Left lung (tissue), 10 donors: ENCODE data around the gene TNIK. TPM values are rescaled to one million over a fixed set of nuclear protein-coding genes. Genes with fewer than 3 reads are reported as not detected.

ENCODE experiments used
- ATAC-seq: fragments of 200-7000 bp; cut with Tn5 transposase; one replicate; pipeline ENCODE4 v1.9.1; 2020; ENCODE audit warnings: moderate library complexity
- DNase-seq, 4 donors: peaks; one replicate each; pipeline ENCODE4 v3.0.0-alpha.2; 2013 to 2020
- H3K27ac ChIP-seq, 2 donors: fragments of 200-600 bp; sonication (generic) in 1 of 2; one replicate each; pipeline versions ENCODE4 v1.5.0 to v1.8.0; 2020 to 2021
- H3K27me3 ChIP-seq, 2 donors: fragments of 200-600 bp; sonication (generic) in 1 of 2; one replicate each; pipeline versions ENCODE4 v1.5.0 to v1.8.0; 2020 to 2021
- H3K36me3 ChIP-seq, 2 donors: fragments of 200-600 bp; sonication (generic) in 1 of 2; one replicate each; pipeline versions ENCODE4 v1.5.0 to v1.8.0; 2020 to 2021
- H3K4me1 ChIP-seq, 2 donors: fragments of 200-600 bp; one replicate each; pipeline ENCODE4 v1.8.0; 2021
- H3K4me3 ChIP-seq, 2 donors: fragments of 200-600 bp; sonication (generic) in 1 of 2; one replicate each; pipeline versions ENCODE4 v1.5.0 to v1.8.0; 2020 to 2021; ENCODE audit warnings: mild to moderate bottlenecking in 1 of 2
- H3K9me3 ChIP-seq, 2 donors: fragments of 200-600 bp; sonication (generic) in 1 of 2; one replicate each; pipeline versions ENCODE4 v1.5.0 to v1.8.0; 2020 to 2021
- CTCF ChIP-seq, 2 donors: fragments of 200-600 bp; sonication (generic) in 1 of 2; IDR thresholded peaks; one replicate each; pipeline versions ENCODE4 v1.5.0 to v1.8.0; 2021; ENCODE audit warnings: antibody characterized with exemption in 2 of 2
- intact Hi-C, 2 donors: fragments of 100-400 bp; cut with DNase I; formaldehyde crosslinking; loops; one replicate each; pipeline versions ENCODE4 v1.11.2 to v1.14.2; 2022
- polyA plus RNA-seq, 6 donors: library from polyadenylated mRNA; unstranded; fragments of 120-200 nt; gene quantifications; one replicate each; pipeline ENCODE4 v1.2.1, GENCODE V29; 2013; ENCODE audit not compliant: insufficient read length in 6 of 6
- total RNA-seq, 2 donors: library from RNA; stranded (reverse); fragmentation: NEBNext Ultra II Directional; extraction: Animal tissue kit (Norgen Biotek cat#: 25700); gene quantifications; one replicate each; pipeline ENCODE4 v1.2.1, GENCODE V29; 2021
- donor health status: DM: no; HTN: yes; CAD: no.
- donor health status: DM: no; HTN: no; CAD: no.

Gene TNIK
- total and polyA plus RNA-seq, 8 donors: 14.8 to 42.0 (median 17.4) TPM

- no peaks in the 10 kb centered on the region for H3K27me3 ChIP-seq
- H3K9me3 ChIP-seq: no peaks in the 10 kb centered on the region
- peaks cover 0 to 6% of the 10 kb centered on the region in 2 donors for H3K4me1 ChIP-seq
- DNase-seq (no peak), ATAC-seq (peak; percentile 64)
- intact Hi-C loops: no loop called here
- H3K4me3 ChIP-seq: no peak overlapping the region
- no peak for TF ChIP-seq CTCF (IDR thresholded peaks at IDR 0.05)
- no peak overlapping the region for H3K27ac ChIP-seq
- no peaks in the 10 kb centered on the region for H3K36me3 ChIP-seq
Measured at GRCh38 chr3:171495413-171495812, 35.2 kb upstream of the TNIK start.

- DNase-seq: no peak
- H3K9me3 ChIP-seq: no peaks in the 10 kb centered on the region
- no peaks in the 10 kb centered on the region for H3K36me3 ChIP-seq
- ATAC-seq: no peak
- no peak overlapping the region for H3K4me3 ChIP-seq
- no peaks in the 10 kb centered on the region for H3K27me3 ChIP-seq
- no peak overlapping the region for H3K27ac ChIP-seq
- TF ChIP-seq CTCF (IDR thresholded peaks at IDR 0.05): no peak
- intact Hi-C loops: no loop called here
- H3K4me1 ChIP-seq: peaks cover 0 to 6% of the 10 kb centered on the region in 2 donors
Measured at GRCh38 chr3:171494457-171495109, 34.4 kb upstream of the TNIK start.

- Histone ChIP-seq H3K36me3 (no peaks in the 10 kb centered on the region), H3K27me3 (no peaks in the 10 kb centered on the region)
- no peak for DNase-seq
Measured at GRCh38 chr3:171491361-171491760, 31.2 kb upstream of the TNIK start.

GRCh38 chr3:171490901-171491300 lies 30.7 kb upstream of the TNIK start:
- TF ChIP-seq CTCF (IDR thresholded peaks at IDR 0.05): no peak
- DNase-seq (no peak), ATAC-seq (no peak)
- Histone ChIP-seq H3K27me3 (no peaks in the 10 kb centered on the region), H3K36me3 (no peaks in the 10 kb centered on the region), H3K9me3 (no peaks in the 10 kb centered on the region), H3K4me1 (peaks cover 0 to 6% of the 10 kb centered on the region in 2 donors), H3K4me3 (no peak overlapping the region), H3K27ac (no peak overlapping the region)
- intact Hi-C loops: no loop called here

More at GRCh38 chr3:171491361-171491760, 31.2 kb upstream of the TNIK start:
- no peak for ATAC-seq
- no peak for TF ChIP-seq CTCF (IDR thresholded peaks at IDR 0.05)
- H3K4me3 ChIP-seq: no peak overlapping the region
- no peak overlapping the region for H3K27ac ChIP-seq
- no peaks in the 10 kb centered on the region for H3K9me3 ChIP-seq
- peaks cover 0 to 6% of the 10 kb centered on the region in 2 donors for H3K4me1 ChIP-seq
- intact Hi-C loops: no loop called here

GRCh38 chr3:171489348-171489747 lies 29.1 kb upstream of the TNIK start:
- ATAC-seq (no peak), DNase-seq (no peak)

More at GRCh38 chr3:171489348-171489747, 29.1 kb upstream of the TNIK start:
- Histone ChIP-seq H3K4me1 (peaks cover 0 to 6% of the 10 kb centered on the region in 2 donors), H3K4me3 (no peak overlapping the region), H3K27me3 (no peaks in the 10 kb centered on the region), H3K27ac (no peak overlapping the region), H3K36me3 (no peaks in the 10 kb centered on the region), H3K9me3 (no peaks in the 10 kb centered on the region)
- intact Hi-C loops: no loop called here
- no peak for TF ChIP-seq CTCF (IDR thresholded peaks at IDR 0.05)
